Thyroid gland (tissue), 4 donors: ENCODE data around the gene TASP1. TPM values are rescaled to one million over a fixed set of nuclear protein-coding genes. Genes with fewer than 3 reads are reported as not detected.

Experiments used
- DNase-seq, 2 donors: peaks; one replicate each; pipeline ENCODE4 v3.0.0-alpha.2; 2019
- H3K27ac ChIP-seq, 3 donors: fragments of 200-600 bp; sonication (generic); 1 replicate in 2 of 3; 2 replicates in 1 of 3; pipeline ENCODE4 v1.5.1; 2016 to 2019; ENCODE audit warnings: mild to moderate bottlenecking in 1 of 3, moderate library complexity in 1 of 3
- H3K27me3 ChIP-seq: fragments of 200-600 bp; sonication (generic); one replicate; pipeline ENCODE4 v1.5.1; 2019
- H3K36me3 ChIP-seq, 2 donors: fragments of 200-600 bp; sonication (generic); one replicate each; pipeline ENCODE4 v1.5.1; 2016 to 2019
- H3K4me1 ChIP-seq, 2 donors: fragments of 200-600 bp; sonication (generic); one replicate each; pipeline ENCODE4 v1.5.1; 2017 to 2019
- H3K4me3 ChIP-seq, 3 donors: fragments of 200-600 bp; sonication (generic); replicated peaks in 1 of 3; 1 replicate in 2 of 3; 2 replicates in 1 of 3; pipeline ENCODE4 v1.5.1; 2016; ENCODE audit warnings: mild to moderate bottlenecking in 1 of 3
- H3K9me3 ChIP-seq: fragments of 200-600 bp; sonication (generic); one replicate; pipeline ENCODE4 v1.5.1; 2017
- CTCF ChIP-seq, 6 experiments: fragments of 200-600 bp in 3 of 6; fragments of 450-650 bp in 3 of 6; sonication (generic) in 3 of 6; IDR thresholded peaks; one replicate each; pipeline ENCODE4 v1.5.1; 2016 to 2019; ENCODE audit warnings: antibody characterized with exemption in 6 of 6, mild to moderate bottlenecking in 2 of 6, inconsistent platforms in 1 of 6, moderate library complexity in 1 of 6
- POLR2A ChIP-seq, 2 donors: fragments of 450-650 bp; IDR thresholded peaks; one replicate each; pipeline ENCODE4 v1.6.1; 2017; ENCODE audit warnings: antibody characterized with exemption in 2 of 2, mild to moderate bottlenecking in 2 of 2, moderate library complexity in 1 of 2
- WGBS, 2 donors: methylation state at CpG; one replicate each; pipeline ENCODE4 v1.1.5; 2017; 5-methylcytosine and 5-hydroxymethylcytosine counted together
- intact Hi-C: fragments of 100-400 bp; cut with DNase I; formaldehyde crosslinking; loops from one replicate; pipeline ENCODE4 v1.15.1; 2023
- total RNA-seq, 4 donors: library from RNA; depleted of rRNA; stranded (reverse); fragments of >200 nt; gene quantifications; one replicate each; pipeline ENCODE4 v1.2.3, GENCODE V29; 2016

Gene TASP1
- total RNA-seq, 4 donors from 2014 or later = 16.4 to 31.2 (median 23.9) TPM

GRCh38 chr20:13501500-13501899 lies 137.2 kb downstream of the TASP1 start:
- no peak for DNase-seq
- Histone ChIP-seq H3K27ac (no peak overlapping the region), H3K36me3 (no peaks in the 10 kb centered on the region), H3K4me1 (no peaks in the 10 kb centered on the region), H3K9me3 (no peaks in the 10 kb centered on the region), H3K27me3 (no peaks in the 10 kb centered on the region), H3K4me3 (no peak overlapping the region)
- TF ChIP-seq CTCF (IDR thresholded peaks at IDR 0.05) = no peak
- no peak for TF ChIP-seq POLR2A (IDR thresholded peaks at IDR 0.05)
- WGBS, 2 donors = 96% methylated on average over 3 of the region's 3 CpGs
- intact Hi-C loops = no loop called here

- Histone ChIP-seq H3K27ac (no peak overlapping the region), H3K27me3 (no peaks in the 10 kb centered on the region), H3K4me1 (peaks cover 0 to 14% of the 10 kb centered on the region in 2 donors), H3K4me3 (no peak overlapping the region), H3K9me3 (no peaks in the 10 kb centered on the region), H3K36me3 (no peaks in the 10 kb centered on the region)
- intact Hi-C loops = no loop called here
- DNase-seq = no peak
- no peak for TF ChIP-seq POLR2A (IDR thresholded peaks at IDR 0.05)
- no peak for TF ChIP-seq CTCF (IDR thresholded peaks at IDR 0.05)
Observed at GRCh38 chr20:13494019-13494418, 144.7 kb downstream of the TASP1 start.

GRCh38 chr20:13493143-13493542 lies 145.6 kb downstream of the TASP1 start:
- WGBS, 2 donors = 66 to 70% methylated on average over 2 of the region's 2 CpGs
- no peaks in the 10 kb centered on the region for H3K9me3 ChIP-seq
- H3K27ac ChIP-seq = no peak overlapping the region
- no peak for TF ChIP-seq CTCF (IDR thresholded peaks at IDR 0.05)
- TF ChIP-seq POLR2A (IDR thresholded peaks at IDR 0.05) = no peak
- DNase-seq = no peak
- peaks cover 0 to 14% of the 10 kb centered on the region in 2 donors for H3K4me1 ChIP-seq
- no peaks in the 10 kb centered on the region for H3K27me3 ChIP-seq
- intact Hi-C loops = no loop called here
- no peak overlapping the region for H3K4me3 ChIP-seq
- H3K36me3 ChIP-seq = no peaks in the 10 kb centered on the region

- Histone ChIP-seq H3K4me1 (peaks cover 0 to 14% of the 10 kb centered on the region in 2 donors), H3K27ac (peak overlapping the region; percentile 73 to 92 (median 80)), H3K9me3 (no peaks in the 10 kb centered on the region), H3K4me3 (no peak overlapping the region), H3K27me3 (no peaks in the 10 kb centered on the region), H3K36me3 (no peaks in the 10 kb centered on the region)
- TF ChIP-seq CTCF (IDR thresholded peaks at IDR 0.05) (peak in 3 of 6 experiments; percentile 24 to 64 (median 47)), POLR2A (IDR thresholded peaks at IDR 0.05) (peak in 1 of 2 donors; percentile 37)
- DNase-seq = peak; percentile 54 to 63
- 20 to 22% methylated on average over 3 of the region's 3 CpGs for WGBS, 2 donors
- intact Hi-C loops = no loop called here
Observed at GRCh38 chr20:13492001-13492481, 146.7 kb downstream of the TASP1 start.

GRCh38 chr20:13487202-13487601 lies 151.5 kb downstream of the TASP1 start:
- Histone ChIP-seq H3K4me1 (peaks cover 0 to 11% of the 10 kb centered on the region in 2 donors), H3K36me3 (no peaks in the 10 kb centered on the region), H3K9me3 (no peaks in the 10 kb centered on the region), H3K27ac (no peak overlapping the region), H3K27me3 (no peaks in the 10 kb centered on the region), H3K4me3 (no peak overlapping the region)
- no peak for TF ChIP-seq POLR2A (IDR thresholded peaks at IDR 0.05)
- TF ChIP-seq CTCF (IDR thresholded peaks at IDR 0.05) = no peak
- DNase-seq = no peak
- intact Hi-C loops = no loop called here
- WGBS, 2 donors = 99 to 100% methylated on average over 3 of the region's 3 CpGs
